ENCODE data around the gene PABPC3.

Gene PABPC3

DNA sequence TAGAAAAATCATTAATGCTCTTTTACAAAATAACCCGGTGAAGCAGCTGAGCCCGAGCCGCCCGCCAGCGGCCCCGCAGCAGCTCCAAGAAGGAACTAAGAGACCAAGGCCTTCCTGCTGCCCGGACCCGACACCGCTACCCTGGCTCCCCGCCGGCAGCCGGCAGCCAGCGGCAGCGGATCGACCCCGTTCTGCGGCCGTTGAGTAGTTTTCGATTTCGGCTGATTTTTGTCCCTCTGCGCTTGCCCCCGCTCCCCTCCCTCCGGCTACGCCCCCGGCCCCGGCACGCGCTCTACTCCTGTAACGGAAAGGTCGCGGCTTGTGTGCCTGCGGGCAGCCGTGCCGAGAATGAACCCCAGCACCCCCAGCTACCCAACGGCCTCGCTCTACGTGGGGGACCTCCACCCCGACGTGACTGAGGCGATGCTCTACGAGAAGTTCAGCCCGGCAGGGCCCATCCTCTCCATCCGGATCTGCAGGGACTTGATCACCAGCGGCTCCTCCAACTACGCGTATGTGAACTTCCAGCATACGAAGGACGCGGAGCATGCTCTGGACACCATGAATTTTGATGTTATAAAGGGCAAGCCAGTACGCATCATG, at the start of gene PABPC3:
Gene PABPC3, plus strand, starts transcription at position 286 of the 603 bp plus-strand sequence. Its CDS starts 63 bp downstream, at position 349.
- peak; percentile 10 for DNase-seq

DNA sequence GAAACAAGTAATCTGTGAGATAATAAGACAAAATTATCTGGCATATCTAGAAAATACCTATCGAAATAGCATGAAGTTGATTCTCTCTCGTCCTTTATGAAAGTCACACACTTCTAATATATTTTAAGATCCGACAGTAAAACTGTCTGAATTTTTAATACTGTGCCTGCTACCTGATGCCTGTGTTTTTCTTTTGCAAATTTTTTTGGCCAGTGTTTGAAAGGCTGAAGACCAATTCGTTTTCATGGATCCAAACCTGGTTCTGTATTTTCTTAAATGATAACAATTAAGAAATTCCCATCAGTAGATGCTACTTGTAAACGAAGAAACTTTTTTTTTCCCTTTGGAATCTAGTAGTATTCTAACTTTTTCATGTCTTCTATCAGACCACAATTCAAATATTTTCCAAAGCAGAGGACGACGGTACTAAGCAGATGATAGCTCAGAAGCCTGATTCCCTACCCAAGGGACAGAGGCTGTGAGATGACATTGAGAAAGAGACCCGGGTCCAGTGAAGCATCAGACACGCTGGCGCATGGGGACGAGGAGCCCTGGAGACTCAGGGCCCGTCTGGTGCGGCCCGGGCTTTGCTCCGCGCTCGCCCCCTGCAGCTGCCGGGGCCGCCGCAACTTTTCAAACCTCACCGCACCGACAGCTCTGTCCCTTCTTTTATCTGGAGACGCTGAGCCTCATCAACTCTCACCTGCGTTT, 49.5 kb upstream of the PABPC3 start:
- no peak for DNase-seq

DNA sequence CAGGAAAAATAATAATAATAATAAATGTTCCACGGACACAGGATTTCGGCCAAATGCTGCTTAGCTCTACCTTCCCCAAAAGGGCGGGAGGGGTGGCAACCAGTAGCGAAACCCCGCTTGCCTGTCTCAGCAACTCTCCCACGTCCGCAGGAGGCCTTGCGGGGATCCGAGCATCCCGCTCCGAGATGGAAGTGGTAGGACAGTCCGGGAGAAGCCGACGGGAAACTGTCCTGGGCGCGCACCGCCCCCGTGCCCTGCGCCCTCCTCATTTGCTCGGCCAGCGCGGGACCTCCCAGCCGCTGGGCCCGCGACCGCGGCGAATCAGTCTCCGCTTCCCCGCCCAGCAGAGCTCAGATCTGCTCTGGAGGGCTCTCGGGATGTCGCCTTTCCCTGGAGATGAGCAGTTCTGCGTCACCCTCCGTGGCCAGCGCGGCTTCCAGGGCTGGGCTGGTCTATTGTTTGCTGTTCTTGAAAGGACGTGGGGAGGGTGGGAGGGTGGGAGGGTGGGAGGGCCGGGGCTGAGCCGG, 48.9 kb upstream of the PABPC3 start:
- DNase-seq, result peak; percentile 7

DNA sequence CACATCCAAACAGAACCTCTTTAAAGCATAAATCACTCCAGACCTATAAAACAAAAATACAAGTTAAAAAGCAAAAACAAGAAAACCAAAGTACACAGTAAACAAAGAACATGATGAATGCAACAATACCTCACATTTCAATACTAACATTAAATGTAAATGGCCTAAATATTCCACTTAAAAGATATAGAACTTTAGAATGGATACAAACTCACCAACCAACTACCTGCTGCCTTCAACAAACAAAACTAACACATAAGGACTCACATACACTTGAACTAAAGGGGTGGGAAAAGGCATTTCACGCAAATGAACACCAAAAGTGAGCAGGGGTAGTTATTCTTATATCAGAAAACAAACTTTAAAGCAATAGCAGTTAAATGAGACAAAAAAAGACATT, 44.9 kb upstream of the PABPC3 start:
- no peak for DNase-seq

DNA sequence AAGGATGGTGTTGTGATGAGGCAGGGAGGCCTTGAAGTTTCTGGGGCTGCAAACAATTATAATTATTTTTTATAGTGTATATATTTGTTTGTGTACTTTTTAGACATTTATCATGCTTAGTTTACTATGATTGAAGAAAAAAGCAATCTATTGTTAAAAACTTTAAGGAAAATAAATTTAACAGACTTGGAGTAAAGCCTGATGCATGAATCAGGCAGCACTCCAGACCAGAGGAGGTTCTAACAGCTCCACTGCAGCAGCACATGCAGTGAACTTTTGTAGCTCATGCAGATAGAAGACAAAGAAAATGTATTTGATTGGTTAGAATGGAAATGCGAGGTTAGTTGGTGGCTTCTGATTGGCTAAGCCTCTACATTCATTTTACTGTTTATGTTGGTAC, 36.8 kb upstream of the PABPC3 start:
- no peak for DNase-seq

- no peak for DNase-seq
Observed at GRCh38 chr13:25059958-25060357, 36.0 kb upstream of the PABPC3 start.

- DNase-seq, result no peak
Observed at GRCh38 chr13:25062479-25062878, 33.5 kb upstream of the PABPC3 start.

- no peak for DNase-seq
Observed at GRCh38 chr13:25064396-25064795, 31.5 kb upstream of the PABPC3 start.

DNA sequence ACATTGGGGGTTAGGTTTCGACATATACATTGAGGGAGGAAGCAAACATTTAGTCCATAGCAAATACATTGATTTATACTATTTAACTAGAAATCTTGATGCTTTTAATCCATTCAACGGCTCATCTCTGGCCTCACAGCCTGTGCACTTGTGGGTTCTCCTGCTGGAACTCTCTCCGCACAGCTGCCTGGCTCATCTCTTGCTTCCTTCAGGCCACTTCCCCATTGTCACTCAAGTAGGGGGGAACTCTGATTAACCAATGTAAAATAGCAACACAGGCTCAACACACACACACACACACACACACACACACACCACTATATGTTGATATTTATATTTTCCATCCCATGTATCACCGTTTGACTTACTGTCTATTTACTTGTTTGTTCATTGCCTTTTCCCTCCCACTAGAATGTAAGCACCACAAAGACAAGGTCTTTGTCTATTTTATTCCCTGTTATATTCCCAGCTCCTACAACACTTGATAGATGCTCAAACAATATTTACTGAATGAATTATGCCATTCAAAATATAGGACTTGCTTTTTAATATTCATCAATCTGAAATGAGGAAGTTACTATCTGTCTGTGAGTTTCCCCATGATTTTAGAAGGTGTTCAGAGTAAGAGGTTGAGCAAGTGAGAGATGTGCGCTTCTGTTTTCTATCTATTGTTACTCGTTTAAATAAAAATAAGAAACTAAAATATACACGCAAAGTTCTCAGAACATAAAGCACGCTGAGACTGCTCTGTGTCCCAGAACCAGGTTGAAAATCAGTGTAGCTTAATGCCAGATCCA, 29.8 kb upstream of the PABPC3 start:
- no peak for DNase-seq

DNA sequence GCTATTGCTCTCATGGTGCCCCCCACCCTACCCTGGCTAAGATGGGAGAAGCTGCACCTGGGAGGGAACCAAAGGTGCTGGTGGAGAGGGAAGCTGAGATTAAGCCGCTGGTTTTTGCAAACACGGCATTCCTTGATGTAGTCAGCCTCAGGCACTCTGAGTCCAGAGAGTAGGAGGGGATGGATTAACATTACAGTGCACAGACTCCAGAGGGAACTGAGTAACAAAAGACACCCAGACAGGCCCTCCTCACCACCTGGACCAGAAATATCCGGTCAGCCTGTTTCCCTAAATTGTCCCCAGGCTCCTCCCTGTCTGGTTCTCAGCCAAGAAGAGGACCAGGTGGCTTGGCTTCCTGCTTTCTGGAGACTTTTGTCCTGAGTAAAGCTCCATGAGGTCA, 28.9 kb upstream of the PABPC3 start:
- DNase-seq, result no peak

DNA sequence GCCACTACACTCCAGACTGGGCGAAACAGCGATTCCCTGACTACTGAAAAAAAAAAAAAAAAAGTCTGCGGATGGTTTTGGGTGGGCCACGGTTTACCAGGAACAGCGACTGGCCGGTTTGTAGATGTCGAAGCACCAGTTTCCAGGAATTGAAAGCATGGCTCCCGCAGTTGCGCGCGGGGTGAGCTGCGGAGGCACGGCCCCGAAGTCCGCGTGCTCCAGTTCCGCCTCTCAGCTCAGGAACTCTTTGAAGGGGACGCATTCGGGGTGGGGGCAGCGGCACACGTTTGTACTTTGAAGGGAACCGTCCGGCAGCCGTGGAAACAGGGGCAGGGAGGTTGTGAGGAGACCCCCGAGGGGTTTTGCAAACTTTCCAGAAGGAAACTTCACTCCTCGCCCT, 27.1 kb upstream of the PABPC3 start:
- no peak for DNase-seq

- DNase-seq, result no peak
Observed at GRCh38 chr13:25069236-25069635, 26.7 kb upstream of the PABPC3 start.

DNA sequence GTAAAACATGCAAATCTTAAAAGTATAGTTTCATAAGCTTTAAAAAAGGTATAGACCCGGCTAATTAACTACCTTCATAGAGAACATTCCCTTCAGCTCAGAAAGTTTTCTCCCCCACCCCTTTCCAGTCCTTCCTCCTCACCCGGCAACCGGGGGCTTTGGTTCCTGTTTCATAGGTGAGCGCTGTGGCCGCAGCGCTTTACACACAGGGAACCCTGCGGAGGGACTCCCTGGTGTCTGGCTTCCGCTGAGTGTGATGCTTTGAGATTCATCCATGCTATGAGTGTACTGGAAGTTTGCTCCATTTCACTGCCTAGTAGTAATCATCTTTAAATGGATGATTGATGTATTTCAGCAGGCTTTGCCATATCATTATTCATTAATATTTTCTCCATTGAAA, 26.0 kb upstream of the PABPC3 start:
- no peak for DNase-seq

DNA sequence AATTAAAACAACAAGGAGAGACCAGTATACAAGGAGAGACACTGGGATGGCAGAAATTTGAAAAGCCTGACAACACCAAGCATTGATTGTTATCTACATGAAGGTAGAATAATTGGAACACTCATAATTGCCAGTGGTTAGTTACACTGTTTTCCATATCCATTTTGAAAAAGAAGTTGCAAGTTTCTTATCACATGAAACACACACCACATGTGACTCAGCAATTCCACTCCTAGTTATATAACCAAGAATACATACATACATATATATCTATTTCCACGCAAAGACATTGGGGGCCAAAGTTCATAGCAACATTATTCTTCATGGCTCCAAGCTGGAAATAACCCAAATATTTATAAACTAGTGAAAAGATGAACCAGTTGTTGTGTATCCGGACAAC, 15.2 kb upstream of the PABPC3 start:
- DNase-seq, result no peak

- DNase-seq, result no peak
Observed at GRCh38 chr13:25084096-25084495, 11.8 kb upstream of the PABPC3 start.

- peak; percentile 24 for DNase-seq
Observed at GRCh38 chr13:25085125-25085742, 10.7 kb upstream of the PABPC3 start.

GRCh38 chr13:25088562-25089221, 7.2 kb upstream of the PABPC3 start:
- no peak for DNase-seq

DNA sequence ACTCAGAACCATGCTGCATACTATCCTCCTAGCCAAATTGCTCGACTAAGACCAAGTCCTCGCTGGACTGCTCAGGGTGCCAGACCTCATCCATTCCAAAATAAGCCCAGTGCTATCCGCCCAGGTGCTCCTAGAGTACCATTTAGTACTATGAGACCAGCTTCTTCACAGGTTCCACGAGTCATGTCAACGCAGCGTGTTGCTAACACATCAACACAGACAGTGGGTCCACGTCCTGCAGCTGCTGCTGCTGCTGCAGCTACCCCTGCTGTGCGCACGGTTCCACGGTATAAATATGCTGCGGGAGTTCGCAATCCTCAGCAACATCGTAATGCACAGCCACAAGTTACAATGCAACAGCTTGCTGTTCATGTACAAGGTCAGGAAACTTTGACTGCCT, 1.5 kb downstream of the PABPC3 start:
- no peak for DNase-seq

GRCh38 chr13:25103711-25104110, 7.8 kb downstream of the PABPC3 start:
- no peak for DNase-seq

DNA sequence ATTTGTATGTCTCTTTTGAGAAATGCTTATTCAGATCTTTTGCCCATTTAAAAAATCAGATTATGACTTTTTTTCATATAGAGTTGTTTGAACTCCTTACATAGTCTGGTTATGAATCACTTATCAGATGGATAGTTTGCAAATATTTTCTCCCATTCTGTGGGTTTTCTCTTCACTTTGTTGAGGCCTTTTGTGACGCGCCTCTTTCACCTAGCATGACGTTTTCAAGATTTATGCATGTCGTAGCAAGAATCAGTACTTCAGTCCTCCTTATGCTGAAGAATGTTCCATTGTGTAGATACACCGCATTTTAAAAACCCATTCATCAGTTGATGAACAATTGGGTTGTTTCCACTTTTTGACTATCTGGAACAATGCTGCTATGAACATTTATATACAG, 13.4 kb downstream of the PABPC3 start:
- no peak for DNase-seq

DNA sequence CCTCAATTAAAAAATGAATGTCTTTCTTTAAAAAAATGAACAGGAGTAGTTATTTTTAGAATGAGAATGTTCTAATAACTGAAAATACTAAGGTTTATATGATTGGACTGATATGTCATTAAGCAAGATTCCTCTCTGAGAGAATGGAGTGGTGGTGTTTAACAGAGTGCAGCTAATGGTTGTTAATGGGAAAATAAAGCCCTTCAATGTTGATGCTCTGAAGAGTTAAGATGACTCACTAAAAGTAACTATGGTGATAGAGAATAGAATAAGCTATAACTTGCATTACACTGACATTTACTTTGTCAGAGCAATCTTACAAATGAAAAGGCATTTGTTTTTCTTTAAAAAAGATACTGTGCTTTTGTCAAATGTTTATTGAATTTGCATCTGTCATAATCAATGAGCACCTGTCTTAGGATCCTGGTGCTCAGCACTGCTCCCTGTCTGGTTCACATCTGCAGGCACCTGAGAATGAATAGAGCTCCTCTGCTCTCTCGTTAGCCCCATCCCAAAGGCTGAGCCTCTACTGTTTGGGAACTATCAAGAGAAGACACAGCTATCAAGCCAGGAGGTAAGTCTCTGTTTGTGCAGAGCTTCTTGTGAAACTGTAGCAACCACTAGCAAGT, 15.1 kb downstream of the PABPC3 start:
- DNase-seq, result no peak

DNA sequence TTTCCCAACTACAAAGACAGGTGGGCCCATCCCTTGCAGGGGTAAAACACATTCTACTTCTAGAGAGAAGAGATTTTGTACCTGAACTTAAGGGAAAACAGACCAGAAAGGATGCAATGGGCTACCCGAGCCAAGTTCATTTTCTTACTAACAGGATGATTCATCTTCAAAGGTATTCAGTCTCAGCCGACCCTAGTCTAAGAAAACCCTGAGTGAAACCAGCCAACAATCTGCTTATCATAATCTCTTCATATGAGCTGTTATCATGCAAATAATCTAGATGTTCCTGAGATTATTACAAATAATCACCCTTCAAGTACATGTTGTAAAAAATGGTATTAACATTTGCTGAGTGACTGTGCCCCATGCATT, 15.6 kb downstream of the PABPC3 start:
- no peak for DNase-seq
